NCI-H2081 treated with DMSO at 0.1 percent for 48 hours (cell line): ENCODE measurements around the gene CCNL2.
"Not testable (repeated sequence)": the region's sequence is repeated elsewhere in the genome, so short reads cannot be mapped to it uniquely, and the experiment has no call there.

Experiments
- DNase-seq: peaks from one replicate; lab custom pipeline; 2025; lab: John Stamatoyannopoulos, UW

CCNL2 gene

DNA sequence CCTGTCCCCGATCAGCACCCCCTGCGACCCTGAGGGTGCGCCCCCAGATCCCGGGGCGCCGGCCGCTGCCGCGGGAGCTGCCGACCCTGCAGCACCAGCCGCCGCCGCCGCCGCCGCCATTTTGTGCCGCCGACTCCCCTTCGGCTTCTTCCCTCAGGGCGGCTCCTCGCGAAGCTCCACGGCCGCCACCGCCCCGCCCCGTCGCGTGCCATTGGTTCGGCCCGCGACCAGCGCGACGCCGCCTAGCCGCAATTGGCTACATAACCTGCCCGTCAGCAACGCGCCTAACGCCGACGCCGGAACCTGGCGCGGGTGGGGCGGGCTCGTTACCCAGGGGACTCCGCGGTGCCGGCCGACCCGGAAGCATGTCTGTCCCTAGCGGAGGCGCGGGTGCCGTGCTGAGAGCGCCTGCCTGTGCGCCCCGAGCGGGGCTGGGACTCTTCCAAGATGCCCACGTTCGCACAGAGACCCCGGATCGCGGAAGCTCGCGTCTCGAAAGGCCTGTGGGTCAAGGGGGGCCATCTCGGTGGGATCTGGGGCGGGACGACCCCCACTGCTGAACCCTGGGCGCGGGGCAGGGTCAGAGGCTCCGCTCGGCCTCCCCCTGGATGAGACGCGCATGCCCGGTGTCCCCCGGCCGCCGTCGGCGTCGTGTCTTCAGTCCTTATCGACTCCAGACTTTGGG lies at the start of gene CCNL2:
CCNL2 (minus strand) TSS at position 149 of the 685 bp plus-strand sequence; CDS start at position 120, 29 bp downstream.
- peak; percentile 89 for DNase-seq

DNA sequence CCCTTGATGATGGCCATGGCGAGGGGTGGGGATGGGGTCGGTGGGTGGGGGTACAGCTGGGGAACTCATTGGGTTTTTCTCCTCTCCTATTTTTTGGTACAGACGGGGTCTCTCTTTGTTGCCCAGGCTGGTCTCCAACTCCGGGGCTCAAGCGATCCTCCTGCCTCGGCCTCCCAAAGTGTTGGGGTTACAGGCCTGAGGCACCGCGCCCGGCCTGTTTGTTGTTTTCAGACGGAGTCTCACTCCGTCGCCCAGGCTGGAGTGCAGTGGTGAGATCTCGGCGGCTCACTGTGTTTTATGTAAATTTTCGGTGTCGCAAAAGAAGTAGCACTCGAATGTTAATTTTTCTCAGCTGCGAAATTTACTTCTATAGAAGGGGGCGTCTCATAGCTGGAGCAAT lies 47.5 kb upstream of the CCNL2 start:
- not testable (repeated sequence) for DNase-seq

DNA sequence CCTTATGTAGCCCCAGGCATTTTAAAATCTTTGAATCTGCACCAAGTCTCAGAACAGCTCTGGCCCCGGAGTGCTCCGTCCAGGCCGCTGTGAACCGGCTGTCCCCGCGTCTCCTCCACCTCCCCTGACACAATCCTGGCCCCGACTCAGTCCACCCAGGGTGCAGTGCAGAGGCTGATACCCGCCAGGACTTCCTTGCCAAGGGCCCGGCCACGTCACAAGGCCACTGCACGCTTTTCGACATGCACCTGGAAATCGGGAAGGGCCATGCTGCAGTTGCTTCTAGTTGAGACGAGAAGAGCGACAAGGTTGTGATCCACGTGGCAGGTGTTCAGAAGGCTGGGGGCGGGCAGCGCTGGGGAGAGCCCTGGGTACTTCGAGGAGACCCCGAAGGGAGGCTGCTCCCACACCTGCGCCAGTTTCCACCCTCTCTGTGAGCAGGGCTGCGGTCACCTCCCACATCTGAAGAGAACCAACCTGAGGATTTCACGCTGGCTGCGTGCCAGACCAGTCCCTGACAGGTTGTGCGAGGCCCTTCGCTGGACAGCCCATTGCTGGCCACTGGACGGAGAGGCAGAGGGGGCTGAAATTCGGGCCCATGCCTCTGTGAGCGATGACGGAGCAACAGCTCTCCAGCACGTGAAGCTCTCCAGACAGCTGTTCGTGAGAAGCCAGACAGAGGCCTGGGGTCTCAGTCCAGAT lies 43.1 kb upstream of the CCNL2 start:
- no peak for DNase-seq

DNA sequence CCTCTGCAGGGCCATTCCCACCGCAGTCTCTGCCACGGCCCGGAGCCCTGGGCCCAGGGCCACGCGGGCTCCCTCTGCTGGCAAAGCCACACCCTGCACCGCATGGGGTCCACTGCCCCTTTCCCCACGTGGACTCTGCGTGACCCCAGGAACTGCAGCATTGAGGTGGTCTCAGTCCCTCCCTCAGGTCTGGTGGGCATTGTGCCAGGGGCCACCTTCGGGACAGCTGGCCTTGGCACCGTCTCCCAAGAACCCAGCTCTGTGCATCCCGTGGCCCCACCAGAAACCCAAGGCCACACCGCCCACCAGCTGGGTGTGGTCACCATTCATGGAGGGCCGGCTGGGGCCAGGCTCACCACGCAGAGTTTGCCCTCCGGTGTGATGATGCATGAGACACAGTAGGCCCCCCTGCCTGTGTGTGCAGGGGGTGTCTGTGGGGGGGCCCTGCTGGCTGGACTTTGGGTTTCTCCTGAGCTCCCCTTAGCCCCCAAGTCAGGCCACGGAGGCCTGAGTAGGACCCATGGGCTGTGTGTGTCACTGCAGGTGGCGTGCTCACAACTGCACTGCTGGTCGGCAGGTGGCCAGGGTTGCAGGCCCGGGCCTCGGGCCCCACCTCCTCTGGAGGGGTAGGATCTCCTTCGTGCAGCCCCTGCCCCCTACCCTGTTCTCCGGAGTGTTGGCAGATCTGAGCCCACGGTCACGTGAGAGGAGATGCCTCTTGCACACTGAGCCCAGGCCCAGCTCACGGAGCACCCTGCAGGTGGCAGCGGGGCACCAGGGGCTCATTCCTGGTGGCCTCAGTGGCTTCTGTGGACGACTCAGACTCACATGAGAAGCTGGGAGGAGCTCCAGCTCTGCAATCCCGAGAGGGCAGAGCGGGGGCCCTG lies 42.1 kb upstream of the CCNL2 start:
- no peak for DNase-seq

DNA sequence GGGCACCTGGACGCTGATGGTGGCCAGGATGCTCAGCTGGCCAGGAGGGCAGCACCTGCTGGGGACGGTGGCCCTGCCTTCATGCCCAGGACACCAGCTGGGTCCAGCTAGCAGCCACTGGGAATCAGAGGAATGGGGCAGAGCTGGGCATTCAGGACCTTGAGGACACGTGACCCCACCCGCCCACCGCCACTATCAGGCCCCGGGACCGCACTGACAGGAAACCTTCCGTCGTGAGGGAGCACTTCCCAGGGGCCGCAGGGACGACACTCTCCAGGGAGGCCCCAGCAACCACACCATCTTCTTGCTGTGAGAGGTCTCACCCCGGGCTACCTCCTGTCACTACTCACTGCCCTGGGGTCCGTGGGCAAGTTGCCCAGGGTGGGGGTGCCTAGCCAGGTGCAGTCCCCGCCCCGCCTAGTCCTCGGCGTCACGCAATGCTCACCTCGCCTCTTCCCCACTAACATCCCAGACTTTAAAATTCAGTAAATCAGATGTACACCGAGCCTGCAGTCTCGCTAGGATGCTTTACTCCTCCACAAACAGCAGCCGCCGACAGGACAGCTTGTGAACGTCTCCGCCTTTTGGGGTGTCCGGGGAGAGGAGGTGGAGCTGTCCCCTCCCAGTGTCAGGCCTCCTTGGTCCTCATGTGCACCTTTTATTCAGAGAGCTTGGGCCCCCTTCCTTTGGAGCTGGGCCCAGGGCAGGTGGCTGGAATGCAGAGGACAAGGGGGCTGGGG lies 41.3 kb upstream of the CCNL2 start:
- no peak for DNase-seq

DNA sequence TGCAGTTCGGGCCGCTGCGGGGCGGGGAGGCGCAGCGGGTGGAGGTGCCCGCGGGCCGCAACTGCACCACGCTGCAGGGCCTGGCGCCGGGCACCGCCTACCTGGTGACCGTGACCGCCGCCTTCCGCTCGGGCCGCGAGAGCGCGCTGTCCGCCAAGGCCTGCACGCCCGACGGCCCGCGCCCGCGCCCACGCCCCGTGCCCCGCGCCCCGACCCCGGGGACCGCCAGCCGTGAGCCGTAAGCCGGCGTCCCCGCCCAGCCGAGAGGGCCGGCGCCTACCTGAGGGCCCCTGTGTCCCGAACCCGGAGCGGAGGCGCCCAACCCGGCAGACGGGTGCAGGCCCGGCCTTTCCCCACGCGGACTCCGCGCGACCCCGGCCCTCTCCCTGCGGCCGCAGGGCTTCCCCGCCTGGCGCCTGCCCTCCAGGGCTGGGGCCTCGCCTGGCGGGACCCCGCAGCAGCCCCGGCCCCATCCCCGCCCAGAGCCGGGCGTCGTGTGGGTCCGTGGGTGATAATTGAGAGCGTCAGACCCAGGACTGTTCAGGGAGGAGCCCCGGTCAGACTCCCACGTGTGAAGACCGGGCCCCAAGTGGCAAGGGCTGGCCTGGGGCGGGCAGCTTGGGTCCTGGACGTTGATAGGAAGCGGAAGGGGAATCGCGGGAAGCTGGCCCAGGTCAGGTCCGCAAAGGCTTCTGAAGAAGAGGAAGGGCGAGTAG lies 40.6 kb upstream of the CCNL2 start:
- DNase-seq, result no peak

DNA sequence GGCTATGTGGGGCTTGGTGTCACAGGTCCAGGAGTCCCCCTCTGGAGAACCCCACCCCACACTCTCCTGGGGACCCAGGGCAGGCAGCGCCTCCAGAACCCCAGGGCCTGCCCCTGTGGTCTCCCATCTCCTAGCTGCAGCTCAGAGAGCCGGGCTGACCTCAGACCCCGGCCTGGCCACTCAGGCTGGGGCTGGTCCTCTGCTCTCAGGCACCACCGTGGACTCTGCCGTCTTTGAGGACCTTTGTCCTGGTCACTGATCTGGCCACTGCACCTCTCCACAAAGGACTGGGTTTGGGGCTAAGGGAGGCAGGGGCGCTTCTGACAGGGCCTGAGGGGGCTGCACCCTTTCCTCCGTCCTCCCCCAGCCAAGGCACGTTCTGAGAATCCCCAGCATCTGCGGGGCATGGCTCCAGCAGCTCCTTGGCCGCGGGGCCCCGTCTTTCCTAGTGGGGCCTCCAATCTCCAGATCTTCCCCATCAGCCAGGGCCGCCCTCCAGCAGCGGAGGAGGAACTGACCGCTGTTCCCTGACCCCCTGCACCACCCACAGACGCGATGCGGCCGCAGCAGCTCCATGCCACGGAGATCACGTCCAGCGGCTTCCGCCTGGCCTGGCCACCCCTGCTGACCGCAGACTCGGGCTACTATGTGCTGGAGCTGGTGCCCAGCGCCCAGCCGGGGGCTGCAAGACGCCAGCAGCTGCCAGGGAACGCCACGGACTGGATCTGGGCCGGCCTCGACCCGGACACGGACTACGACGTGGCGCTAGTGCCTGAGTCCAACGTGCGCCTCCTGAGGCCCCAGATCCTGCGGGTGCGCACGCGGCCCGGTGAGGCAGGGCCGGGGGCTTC lies 39.6 kb upstream of the CCNL2 start:
- DNase-seq, result no peak

DNA sequence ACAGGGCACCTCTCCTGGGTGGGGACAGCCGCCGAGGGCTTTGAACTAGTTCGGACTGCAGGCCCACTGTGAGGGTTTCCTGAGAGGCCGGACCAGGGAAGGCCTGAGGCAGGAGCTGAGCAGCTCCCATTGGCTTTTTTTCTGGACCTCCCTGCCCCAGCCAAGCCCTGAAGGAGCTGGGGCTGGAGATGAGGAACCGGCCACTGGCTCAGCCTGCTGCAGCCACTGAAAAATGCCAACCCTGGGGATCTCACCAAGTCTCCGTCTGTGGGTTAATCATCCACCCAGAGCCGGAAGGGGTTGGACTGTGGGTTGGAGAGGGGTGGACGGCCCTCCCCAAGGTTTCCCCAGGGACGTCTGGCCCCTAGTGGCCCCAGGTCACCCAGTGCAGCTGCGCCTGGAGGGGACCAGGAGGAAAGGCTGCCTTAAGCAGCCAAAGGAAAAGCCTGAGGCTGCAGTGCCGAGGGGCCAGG lies 38.8 kb upstream of the CCNL2 start:
- no peak for DNase-seq

DNA sequence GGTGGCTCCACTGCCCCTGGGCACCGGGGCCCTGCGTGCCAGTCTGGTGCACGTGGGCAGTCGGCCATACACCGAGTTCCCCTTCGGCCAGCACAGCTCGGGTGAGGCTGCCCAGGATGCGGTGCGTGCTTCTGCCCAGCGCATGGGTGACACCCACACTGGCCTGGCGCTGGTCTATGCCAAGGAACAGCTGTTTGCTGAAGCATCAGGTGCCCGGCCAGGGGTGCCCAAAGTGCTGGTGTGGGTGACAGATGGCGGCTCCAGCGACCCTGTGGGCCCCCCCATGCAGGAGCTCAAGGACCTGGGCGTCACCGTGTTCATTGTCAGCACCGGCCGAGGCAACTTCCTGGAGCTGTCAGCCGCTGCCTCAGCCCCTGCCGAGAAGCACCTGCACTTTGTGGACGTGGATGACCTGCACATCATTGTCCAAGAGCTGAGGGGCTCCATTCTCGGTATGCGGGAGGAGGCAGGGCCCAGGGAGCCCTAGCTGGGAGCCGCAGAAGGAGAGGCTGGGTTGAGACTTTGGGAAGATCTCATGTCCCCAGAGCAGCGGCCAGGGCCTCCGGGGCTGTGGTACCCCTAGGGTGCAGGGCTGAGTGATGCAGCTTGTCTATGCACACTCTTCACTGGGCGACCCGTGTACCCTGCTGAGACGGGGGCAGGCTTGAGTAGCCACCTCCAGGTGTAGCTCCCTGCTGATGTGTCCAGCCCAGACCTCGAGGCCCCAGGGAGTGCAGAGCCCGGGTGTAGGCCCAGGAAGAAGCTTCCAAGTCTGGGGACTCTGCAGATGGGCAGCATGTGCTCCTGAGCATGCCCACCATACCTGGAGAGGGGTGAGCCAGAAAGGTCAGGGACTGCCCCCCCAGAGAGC lies 38.1 kb upstream of the CCNL2 start:
- no peak for DNase-seq

DNA sequence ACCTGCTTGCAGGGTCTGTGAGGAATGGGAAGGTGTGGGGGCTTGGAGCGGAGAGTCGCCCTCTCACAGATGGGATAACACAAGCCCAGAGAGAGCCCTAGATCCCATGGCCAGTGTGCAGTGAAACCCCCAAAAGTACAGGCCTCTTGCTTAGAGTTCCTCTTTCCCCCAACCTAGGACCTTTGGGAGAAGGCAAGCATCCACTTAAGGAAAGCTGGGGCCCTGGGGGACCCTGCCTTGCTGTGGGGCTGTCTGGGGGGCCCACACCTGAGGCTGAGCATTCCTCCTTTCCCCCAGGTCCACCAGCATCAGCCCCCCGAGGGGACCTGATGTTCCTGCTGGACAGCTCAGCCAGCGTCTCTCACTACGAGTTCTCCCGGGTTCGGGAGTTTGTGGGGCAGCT lies 37.5 kb upstream of the CCNL2 start:
- no peak for DNase-seq

DNA sequence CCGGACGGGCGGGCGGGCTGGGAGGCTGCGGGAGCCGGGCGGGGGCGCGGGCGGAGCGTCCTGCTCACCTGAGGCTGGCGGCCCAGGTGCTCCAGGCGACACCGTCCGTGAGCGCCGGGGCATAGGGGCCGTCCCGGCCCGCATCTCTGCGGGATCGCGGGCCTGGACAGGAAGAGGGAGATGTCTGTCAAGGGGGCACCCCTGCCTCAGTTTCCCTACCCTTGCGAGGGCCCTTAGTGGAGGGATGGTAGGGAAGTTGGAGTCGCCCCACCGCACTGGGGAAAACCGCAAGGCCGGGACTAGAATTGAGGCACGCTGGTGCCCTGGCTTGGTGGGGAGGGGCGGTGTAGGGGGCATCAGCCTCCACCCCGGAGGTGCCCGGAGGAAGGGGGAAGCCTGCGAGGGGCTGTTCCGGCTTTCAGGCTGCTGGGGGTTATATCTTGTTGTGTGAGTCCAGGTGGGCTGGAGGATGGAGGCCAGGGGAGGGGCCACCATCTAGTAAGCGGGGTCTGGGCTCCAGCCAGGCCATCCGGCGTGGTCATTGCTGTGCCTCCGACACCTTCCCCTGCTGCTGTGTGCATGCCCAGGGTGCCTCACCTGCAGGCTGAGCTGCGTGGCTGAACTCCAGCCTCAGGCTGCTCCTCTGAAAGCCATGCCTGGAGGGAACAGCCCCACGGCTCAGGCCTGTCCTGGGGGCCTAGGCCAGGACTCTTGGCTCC lies 36.9 kb upstream of the CCNL2 start:
- no peak for DNase-seq

DNA sequence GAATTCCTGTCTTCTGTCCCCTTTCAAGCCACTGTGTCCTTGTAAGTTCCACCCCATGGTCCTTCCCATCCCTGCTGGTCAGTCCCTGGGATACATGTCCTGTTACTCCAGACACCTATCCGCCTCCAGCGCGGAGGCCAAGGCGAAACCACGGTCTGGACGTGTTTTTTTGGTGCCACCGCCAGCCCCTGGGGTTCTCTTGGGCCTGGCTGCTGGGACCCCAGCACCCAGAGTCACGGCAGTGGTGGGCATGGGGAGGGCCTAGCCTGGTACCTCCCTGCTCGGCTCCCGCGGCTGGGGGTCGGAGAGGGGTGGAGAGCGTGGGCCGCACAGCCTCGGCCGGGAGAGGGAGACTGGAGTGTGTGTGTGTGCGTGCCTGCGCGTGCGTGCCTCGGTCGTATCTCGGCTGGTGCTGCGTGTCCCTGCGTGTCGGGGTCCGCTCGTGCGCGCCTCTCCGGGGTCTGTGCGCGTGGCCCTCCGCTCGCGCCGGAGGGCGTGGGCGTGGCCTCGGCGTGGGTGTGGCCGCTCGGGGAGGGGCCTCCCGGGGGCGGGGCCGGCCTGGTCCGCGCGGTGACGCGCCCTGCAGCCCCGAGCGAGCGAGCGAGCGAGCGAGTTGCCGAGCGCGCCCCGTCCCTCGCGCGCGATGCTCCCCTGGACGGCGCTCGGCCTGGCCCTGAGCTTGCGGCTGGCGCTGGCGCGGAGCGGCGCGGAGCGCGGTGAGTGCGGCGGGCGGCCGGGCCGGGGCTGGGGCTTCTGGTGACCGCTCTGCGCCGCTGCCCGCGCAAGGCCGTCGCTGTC lies 36.2 kb upstream of the CCNL2 start, which contains the start of gene VWA1:
VWA1 (plus strand) TSS at position 585 of the 798 bp plus-strand sequence; CDS start at position 644, 59 bp downstream.
- no peak for DNase-seq

DNA sequence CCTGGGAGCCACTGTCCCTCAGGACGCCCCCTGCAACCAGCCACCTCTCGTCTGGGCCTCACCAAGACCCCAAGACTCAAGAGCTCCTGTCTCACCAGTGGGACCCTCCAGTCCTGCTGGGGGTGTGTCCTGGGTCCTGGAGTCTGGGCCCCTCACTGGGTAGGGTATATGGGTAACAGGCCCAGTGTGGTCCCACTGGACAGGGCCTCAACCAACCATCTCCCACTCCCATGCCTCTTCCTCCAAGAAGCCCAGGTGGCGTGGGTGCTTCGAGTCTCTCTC lies 35.6 kb upstream of the CCNL2 start:
- no peak for DNase-seq

DNA sequence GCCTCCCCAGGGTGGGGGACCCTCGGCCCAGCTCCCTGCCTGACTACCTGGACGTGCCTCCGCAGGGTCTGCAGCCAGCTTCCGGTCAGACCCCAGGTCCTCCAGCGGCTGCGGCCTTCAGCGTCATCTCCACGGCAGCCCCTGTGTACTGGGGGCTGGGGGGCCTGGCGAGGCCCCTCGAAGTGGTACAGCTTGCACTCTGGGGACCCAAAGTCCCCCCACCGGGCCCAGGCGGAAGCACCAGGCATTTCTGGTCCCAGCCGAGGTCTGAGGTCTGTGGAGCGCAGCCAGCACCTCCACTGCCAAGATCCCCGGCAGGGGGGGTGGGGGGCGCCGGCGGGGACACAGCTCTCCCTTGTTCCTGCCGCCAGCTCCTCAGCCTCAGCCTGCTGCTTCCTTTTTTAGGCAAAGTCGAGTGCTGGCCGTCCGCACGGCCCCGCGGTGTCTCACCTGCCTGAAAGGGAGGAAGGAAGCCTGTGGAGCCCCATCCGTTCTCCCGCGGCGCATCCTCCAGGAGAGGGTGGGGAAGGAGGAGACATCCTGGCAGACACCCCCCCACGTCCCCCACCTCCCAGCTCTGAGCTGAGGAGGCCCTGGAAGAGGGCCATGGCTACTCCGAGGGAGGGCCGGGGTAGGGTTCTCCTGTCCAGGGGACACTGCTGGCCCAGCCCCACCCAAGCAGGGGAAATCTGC lies 35.1 kb upstream of the CCNL2 start:
- DNase-seq, result no peak

DNA sequence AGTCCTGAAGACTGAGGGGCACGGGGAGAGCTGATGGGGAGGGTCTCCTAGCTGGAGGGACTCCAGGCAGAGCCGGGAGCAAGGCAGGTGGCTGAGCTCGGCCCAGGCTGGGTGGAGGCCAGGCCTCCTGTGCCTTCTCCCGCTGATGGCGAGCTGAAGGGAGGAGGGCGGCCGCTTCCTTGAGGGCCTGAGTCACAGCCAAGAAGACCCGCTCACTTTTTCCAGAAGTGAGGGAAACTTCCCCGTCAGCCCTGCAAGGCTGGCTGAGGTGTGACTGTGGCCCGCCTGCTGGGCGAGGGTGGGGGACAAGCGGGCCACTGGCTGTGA lies 34.6 kb upstream of the CCNL2 start:
- no peak for DNase-seq

DNA sequence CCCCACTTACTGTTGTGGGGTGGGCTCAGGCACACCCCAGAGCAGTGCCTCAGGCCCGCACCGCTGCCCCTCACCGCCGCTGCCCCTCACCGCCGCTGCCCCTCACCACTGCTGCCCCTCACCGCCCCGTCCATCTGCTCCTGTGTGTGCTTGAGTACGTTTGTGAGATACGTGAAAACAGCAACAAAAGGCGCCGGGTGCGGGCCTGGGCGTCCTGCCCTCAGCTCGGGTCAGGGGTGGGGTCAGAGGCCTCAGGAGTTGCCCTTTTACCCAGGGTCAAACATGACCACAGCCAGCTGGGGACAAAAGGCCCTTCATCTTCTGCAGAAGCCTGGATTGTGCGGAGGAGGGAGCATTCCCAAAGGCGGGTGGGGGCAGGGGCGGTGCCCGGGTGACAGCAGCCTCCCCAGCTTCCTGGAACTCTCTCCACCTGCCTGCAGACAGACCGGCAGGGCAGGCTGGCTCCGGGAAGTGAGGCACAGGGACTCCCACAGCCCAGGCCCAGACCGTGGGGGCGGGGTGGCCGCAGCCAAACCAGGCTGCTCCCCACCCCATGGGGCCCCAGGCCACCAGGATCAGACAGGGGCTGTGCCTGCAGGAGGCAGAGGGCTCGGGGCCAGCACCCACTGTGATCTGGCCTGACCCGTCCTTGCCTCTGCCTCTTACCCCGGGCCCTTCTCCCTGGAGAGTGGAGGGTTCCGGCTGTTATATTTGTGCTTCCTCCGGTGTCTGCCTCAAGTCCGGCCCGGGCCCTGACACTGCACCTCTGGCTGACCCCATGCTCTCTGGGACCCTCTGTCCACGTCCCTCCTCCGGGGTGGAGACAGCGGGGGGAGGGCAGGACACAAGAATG lies 34.0 kb upstream of the CCNL2 start:
- no peak for DNase-seq
